Fibroblast of peridontal ligament (primary cell): ENCODE results near the gene TBCCD1.
"Not testable (repeated sequence)": the region's sequence is repeated elsewhere in the genome, so short reads cannot be mapped to it uniquely, and the experiment has no call there.

Experiments
- DNase-seq: peaks from one replicate; pipeline ENCODE4 v3.0.0-alpha.2; 2010; ENCODE audit errors: extremely low read depth

TBCCD1 gene

GRCh38 chr3:186596568-186597287 lies 29.6 kb upstream of the TBCCD1 start:
- DNase-seq: no peak

GRCh38 chr3:186594591-186595113 lies 27.5 kb upstream of the TBCCD1 start:
- DNase-seq: no peak

- no peak for DNase-seq
These were observed 26.7 kb upstream of the TBCCD1 start for GRCh38 chr3:186593862-186594261.

GRCh38 chr3:186592682-186593081 lies 25.5 kb upstream of the TBCCD1 start:
- DNase-seq: no peak

- no peak for DNase-seq
These were observed 23.6 kb upstream of the TBCCD1 start for GRCh38 chr3:186590580-186591295.

GRCh38 chr3:186589856-186590579 lies 22.9 kb upstream of the TBCCD1 start:
- no peak for DNase-seq

GRCh38 chr3:186589121-186589520 lies 22.0 kb upstream of the TBCCD1 start:
- DNase-seq: peak; percentile 47

- DNase-seq: no peak
These were observed 21.5 kb upstream of the TBCCD1 start for GRCh38 chr3:186588632-186589031.

- no peak for DNase-seq
These were observed 20.0 kb upstream of the TBCCD1 start for GRCh38 chr3:186587183-186587582.

- DNase-seq: not testable (repeated sequence)
These were observed 19.1 kb upstream of the TBCCD1 start for GRCh38 chr3:186586245-186586644.

- peak; percentile 36 for DNase-seq
These were observed 16.7 kb upstream of the TBCCD1 start for GRCh38 chr3:186583831-186584230.

GRCh38 chr3:186582541-186582940 lies 15.4 kb upstream of the TBCCD1 start:
- no peak for DNase-seq

GRCh38 chr3:186580785-186581184 lies 13.6 kb upstream of the TBCCD1 start:
- DNase-seq: no peak

- DNase-seq: no peak
These were observed 10.4 kb upstream of the TBCCD1 start for GRCh38 chr3:186577521-186577920.

- no peak for DNase-seq
These were observed 4.5 kb upstream of the TBCCD1 start for GRCh38 chr3:186571644-186572013.

GRCh38 chr3:186570941-186571643 lies 4.0 kb upstream of the TBCCD1 start:
- no peak for DNase-seq

- DNase-seq: peak; percentile 100
These were observed 3.2 kb upstream of the TBCCD1 start, which contains the start of gene DNAJB11 for GRCh38 chr3:186570096-186570940. TSS of gene DNAJB11 (plus strand) at chr3:186570720. CDS start at chr3:186570898, 178 bp downstream.

- no peak for DNase-seq
These were observed 2.6 kb upstream of the TBCCD1 start for GRCh38 chr3:186569779-186570095.

GRCh38 chr3:186569361-186569760 lies 2.2 kb upstream of the TBCCD1 start:
- DNase-seq: not testable (repeated sequence)

- DNase-seq: peak; percentile 14
These were observed 417 bp downstream of the TBCCD1 start for GRCh38 chr3:186566772-186567071.

GRCh38 chr3:186564586-186564985 lies 2.6 kb downstream of the TBCCD1 start:
- no peak for DNase-seq
